ENCODE data around the gene SSC5D.

GRCh38 chr19:55484593-55485438 lies 3.4 kb upstream of the SSC5D start, which contains the start of gene NAT14:
- TF ChIP-seq POLR2A (IDR thresholded peaks at IDR 0.05; ENCODE audit: low read length): peak; percentile 54
- TF ChIP-seq GATA1 (IDR thresholded peaks at IDR 0.05; ENCODE audit: low read depth, low read length): no peak

Data from erythroblast (primary cell).